Colon (tissue), 2 donors: ENCODE measurements around the gene IGSF3.
"Not testable (repeated sequence)": the region's sequence is repeated elsewhere in the genome, so short reads cannot be mapped to it uniquely, and the experiment has no call there.

Experiments used
- FAIRE-seq: peaks from 2 replicates; lab custom pipeline; 2012; peaks lifted over from hg19 to GRCh38; lab: Jason Lieb, UNC
- donor health status: control.
- donor health status: control.

IGSF3 gene

DNA sequence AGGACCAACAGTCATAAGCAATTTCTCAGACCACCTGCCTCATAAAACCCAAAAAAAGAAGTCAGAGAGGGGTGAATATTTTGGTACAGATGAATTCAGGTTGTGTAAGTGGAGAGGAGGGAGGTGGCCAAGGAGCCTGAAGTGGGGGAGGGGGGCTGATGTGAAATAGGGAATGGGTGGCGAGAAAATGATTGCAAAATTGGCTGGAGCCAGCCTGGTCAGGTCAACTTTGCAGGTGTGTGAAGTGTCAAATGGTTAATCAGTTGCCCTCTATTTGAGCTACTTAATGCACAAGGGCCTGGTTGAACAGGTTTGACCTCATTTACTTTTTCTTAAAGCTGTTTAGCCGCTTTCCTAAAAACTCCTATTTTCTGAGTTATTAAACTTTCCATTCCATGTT, 38.1 kb downstream of the IGSF3 start:
- not testable (repeated sequence) for FAIRE-seq

DNA sequence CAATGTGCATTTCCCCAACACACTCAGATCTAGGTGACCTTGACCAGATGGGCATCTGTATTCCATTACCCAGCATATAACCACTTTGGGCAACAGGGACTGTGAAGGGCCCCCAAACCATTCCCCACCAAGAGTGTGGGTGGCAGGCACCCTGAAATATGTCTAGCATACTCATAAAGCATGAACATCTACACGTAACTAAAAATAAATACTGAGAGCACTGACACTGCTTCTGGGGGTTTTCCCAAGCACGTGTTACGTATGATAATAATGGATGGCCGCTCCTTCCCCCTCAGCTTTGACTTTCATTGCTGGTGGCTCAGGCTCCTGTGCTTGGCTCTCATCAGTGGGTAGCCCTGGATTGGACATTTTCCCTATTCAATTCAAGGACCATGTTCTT, 39.1 kb downstream of the IGSF3 start:
- no peak for FAIRE-seq

DNA sequence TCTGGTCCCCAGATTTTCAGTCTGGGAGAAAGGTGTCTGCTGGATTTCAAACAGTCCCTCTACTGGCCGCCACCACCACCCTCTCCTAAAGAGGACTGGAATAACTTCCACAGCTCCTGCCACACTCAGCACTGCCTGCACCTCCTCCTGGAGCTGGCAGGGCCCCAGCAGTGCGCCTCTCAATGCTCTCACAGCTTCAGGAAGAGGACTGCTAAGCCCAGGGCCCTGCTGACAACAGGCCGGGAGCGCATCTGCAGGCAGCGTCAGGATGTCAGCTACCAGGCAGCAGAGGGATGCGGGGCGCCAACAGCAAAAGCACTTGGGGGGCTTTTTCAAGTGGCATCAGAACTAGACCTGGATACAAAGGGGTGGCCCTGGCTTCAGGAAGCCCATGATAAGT, 40.2 kb downstream of the IGSF3 start:
- not testable (repeated sequence) for FAIRE-seq

DNA sequence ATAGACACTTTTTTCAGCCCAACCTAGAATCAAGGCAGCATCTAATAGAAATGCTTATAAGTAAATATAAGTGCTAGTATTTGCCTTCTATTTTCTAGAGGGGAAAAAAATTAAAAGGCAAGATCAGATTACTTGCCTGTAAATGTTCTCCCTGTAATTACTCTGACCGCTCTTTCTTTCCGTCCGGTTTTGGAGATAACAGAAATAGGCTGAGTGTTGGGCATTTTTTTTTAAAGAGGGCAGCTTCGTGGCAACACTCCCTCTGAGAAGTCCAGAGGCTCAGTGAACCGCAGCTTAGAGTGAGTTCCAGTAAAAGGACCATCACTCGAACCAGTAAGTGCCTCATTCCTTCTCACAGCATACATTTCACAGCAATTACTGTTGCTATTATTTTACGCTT, 40.6 kb downstream of the IGSF3 start:
- FAIRE-seq = not testable (repeated sequence)

DNA sequence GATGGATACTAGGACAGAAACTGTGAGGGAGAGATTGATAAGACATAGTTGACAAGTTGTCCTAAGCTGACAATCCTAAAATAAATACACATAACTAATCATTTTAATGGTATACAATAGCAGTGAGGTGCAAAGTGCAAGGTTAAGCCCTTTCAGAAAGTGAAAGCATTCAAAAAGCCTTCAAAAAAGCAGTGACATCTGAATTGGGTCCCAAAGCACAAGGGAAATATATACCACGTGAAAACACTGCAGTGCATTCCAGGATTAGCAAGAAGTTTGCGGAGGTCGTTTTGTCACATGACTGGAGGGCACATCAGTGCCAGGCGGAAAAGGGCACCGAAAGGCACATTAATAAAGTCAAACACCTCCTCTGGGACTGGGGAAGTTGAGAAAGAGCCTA, 42.4 kb downstream of the IGSF3 start:
- FAIRE-seq = not testable (repeated sequence)

- no peak for FAIRE-seq
These were observed 43.5 kb downstream of the IGSF3 start for GRCh38 chr1:116624040-116624439.

DNA sequence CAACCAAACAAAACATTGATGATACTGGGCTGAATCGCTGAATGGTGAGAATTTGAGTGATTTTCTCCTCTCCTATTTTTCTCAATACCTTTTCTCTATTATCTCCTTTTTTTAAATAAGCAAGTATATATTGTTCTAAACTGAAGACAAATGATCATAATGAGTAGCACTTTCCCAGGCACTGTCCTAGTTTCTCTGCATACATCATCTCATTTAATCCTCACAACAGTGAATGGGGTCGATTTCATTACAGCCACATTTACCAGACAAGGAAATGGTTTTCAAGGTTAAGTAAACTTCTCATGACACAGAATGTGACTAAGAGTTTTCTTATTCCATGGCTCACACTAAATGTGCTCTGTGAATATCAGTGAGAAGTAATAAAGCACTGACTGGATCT, 45.0 kb downstream of the IGSF3 start:
- not testable (repeated sequence) for FAIRE-seq

- not testable (repeated sequence) for FAIRE-seq
These were observed 45.8 kb downstream of the IGSF3 start for GRCh38 chr1:116621756-116622155.

DNA sequence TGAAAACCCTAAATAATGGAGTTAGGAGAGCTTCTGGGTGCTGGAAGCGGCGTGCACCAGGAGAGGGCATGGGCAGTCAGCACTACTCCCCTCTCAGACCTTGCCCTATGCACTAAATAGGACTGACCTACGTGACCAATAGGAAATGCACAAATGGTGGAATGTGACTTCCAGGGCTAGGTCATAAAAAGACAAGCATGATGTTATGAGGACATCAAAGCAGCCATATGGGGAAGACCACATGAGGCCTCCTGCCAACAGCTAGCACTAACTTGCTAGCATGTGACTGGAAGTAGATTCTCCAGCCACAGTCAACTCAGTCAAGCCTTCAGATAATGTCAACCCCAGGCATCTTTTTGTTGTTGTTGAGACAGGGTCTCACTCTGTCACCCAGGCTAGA, 47.1 kb downstream of the IGSF3 start:
- FAIRE-seq = not testable (repeated sequence)

DNA sequence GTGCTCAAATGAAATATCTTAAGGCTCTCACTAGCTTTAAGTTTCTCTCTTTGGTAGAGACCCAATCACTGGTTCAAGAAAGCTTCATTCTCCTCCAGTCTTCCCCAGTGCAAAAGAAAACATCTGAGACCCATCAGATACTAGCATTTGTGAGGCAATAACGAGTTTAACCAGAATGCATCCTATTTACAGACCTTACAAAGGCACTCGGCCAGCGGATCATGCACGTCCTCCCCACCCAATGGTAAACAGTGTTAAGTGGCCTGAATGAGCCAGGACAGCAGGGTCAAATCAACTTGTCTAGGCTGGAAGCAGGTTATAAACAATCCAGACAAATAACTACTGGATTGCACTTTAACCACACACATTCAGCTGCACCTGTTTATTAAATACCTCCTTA, 48.4 kb downstream of the IGSF3 start:
- not testable (repeated sequence) for FAIRE-seq

- not testable (repeated sequence) for FAIRE-seq
These were observed 49.7 kb downstream of the IGSF3 start for GRCh38 chr1:116617808-116618207.

GRCh38 chr1:116613825-116614224, 53.7 kb downstream of the IGSF3 start:
- FAIRE-seq = not testable (repeated sequence)

GRCh38 chr1:116609801-116610371, 57.6 kb downstream of the IGSF3 start:
- not testable (repeated sequence) for FAIRE-seq

- not testable (repeated sequence) for FAIRE-seq
These were observed 58.7 kb downstream of the IGSF3 start for GRCh38 chr1:116608841-116609240.

DNA sequence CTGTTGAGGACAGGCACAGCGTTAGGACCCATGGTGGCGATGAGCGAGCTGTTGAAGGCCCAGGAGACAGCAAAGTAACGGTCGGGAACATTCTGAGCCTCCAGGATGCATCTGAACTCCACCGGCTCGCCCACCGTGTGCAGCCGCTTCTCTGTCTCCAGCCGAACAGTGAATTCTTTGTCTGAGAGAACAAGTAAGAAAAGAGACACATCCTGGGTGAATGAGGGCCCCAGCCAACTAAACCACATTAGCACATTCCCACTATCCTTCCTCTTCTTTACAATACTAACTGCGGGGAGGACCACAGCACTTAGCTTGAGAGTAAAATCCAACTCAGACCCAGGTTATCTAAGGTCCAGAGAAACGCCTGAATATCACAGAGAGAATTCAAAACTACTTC, 59.4 kb downstream of the IGSF3 start:
- FAIRE-seq = not testable (repeated sequence)

DNA sequence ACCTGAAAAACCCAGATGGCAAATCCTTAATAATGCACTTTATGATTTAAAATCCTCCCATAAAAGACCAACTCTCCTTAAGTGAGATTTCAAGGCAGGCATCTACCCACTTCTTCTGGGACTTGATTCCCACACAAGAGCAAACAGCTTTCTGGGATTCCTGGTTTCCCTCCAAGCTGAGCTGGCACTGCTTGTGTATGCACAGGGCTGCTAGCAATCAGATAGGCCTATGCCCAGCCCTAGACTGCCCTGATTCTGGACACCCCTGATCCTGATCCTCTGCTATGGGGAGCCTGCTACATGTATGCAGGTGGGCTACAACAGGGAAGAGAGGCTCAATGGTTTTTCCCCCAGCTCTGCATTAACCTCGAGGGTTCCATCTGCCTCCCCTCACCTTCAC, 60.1 kb downstream of the IGSF3 start:
- FAIRE-seq = not testable (repeated sequence)

- not testable (repeated sequence) for FAIRE-seq
These were observed 61.5 kb downstream of the IGSF3 start for GRCh38 chr1:116606067-116606466.

DNA sequence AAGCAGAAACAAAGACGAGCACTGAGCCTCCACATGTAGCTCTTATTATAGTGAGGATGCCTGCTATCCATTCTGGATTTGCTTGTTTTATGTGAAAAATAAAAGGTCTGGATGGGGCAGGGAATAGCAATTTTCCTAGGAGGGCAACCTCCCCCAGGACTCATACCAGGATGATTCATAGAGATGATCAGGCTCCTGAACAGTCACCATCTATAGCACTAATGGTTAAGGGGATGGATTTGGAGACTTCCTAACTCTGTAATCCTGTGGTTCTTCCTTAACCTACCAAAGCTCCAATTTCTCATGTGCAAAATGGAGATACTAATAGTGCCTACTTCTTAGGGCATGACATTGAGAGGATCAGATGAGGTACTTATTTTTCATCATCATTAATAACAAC, 62.2 kb downstream of the IGSF3 start:
- FAIRE-seq = no peak

DNA sequence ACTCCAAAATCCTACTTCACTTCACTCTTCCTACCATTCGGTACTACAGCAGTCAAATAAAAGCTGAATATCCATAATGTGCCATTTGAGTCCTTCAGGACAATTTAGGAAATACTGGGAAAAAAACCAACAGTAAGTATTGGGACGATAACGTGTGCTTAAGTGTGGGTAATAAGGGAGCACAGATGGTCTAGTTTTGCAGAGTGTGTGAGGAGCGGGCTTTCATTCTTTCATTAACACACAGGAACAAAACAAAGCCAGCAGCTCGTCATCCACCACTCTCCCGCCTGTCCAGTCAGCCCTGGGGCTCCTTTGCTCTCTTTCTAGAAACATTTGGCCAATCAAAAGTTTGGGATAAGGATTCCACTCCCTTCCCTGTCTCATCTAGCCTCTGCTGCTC, 63.1 kb downstream of the IGSF3 start:
- FAIRE-seq = not testable (repeated sequence)

GRCh38 chr1:116603646-116604045, 63.9 kb downstream of the IGSF3 start:
- not testable (repeated sequence) for FAIRE-seq

- not testable (repeated sequence) for FAIRE-seq
These were observed 68.2 kb downstream of the IGSF3 start for GRCh38 chr1:116599369-116599768.

DNA sequence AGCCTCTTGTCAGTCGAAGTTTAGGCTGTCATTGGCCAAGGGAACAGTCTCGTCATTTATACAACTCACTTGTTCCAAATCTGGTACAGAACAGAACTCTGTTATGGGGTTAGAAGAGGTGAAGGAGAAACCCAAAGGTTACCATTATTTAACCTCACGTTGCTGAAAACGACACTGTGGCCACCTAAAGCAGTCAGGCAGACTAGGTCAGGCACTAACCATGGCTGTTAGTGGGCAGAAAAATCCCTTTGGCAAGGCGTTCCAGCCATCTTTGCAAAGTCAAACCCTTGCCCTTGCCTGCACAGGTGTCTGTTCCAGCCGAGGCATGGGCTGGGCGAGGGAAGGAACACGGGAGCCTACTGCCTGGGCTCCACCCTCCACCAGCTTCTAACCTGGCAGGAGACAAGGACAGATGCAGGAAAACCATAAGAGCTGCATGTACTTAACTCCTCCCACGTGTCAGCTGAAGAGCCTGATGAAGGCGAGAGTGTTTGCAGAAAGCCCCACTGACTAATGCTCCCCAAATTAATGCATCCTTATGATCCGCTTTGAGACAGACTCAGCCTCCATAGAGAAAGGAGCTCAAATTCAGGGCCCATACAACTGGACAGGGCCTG, 69.0 kb downstream of the IGSF3 start:
- FAIRE-seq = not testable (repeated sequence)

DNA sequence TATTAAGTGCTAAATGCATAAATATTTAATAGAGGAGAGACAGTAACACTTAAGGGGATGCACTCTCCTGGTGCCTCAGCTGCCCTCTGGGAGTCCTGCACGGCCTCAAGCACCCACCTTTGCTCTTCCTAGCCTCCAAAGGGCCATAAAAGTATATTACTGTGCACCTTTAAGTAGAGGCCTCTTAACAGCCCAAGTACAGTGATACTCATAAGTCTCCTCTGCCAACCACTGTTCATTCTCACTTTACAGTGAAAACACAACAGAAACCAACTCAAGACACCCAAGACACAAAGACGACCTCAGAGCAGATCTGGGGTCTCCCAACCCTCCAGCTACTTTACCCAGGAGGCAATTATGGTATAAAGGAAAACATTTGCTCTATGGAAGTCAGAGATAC, 70.1 kb downstream of the IGSF3 start:
- not testable (repeated sequence) for FAIRE-seq

- not testable (repeated sequence) for FAIRE-seq
These were observed 70.7 kb downstream of the IGSF3 start for GRCh38 chr1:116596742-116597307.
